Measurements from ENCODE around the gene FOXJ1.

Gene FOXJ1

DNA sequence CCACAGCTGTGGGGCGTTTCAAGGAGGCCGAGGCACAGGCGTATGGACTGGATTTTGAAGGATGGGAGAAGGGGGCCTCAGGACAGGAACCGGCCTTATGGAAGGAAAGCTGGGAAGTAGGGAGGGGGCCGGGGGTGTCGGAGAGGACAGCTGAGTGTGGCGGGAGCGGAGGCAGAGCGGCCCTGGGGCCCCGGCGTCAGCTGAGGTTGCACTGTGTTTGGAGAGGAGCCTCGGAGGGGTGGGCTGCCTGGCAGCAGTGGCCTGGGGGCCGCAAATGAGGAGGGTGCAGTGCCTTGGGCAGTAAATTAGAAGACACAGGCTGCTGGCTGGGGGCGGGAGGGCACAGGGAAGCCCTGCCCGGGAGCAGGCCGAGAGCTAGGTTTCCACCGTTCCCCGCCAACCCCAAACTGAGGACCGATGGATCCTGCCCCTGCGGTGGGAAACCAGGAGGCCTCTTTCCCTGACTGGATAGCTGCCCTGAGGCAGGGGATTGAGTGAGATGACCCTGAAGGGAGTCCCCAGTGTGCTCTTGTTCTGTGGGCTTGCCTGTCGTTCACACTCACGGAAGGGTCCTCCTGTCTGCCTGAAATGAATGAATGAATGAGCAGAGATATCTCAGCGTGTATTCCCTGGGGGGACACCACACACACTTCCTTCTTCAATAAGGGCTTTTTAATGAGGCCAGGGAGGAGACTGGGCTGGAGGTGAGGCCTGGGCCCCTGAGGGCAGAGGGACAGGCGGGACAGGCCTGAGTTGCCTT lies 18.4 kb downstream of the FOXJ1 start:
- no peak for DNase-seq

DNA sequence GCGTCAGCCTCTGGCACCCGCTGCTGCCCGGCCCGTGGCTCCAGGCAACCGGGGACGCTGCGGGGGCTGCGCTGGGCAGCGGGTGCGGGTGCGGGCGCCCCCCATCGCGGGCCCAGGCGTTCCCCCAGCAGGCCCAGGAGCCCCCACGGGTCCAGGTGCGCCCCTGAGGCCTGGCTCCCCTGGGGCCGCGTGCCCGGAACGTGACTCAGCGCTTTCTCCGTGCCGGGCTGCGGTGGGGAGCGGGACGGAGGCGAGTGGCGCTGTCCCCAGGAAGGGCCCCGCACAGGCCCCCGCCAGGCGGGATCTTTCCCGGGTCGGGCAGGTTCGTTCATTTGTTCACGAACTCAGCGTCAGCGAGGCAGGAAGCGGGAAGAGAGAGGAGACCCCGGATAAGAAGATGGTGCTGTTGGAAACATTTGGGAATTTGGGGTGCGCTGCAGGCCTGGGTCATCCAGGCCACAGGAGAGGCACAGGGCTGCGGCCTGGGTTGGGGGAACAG lies 19.1 kb downstream of the FOXJ1 start:
- DNase-seq, result no peak

GRCh38 chr17:76120658-76121008 lies 20.4 kb downstream of the FOXJ1 start:
- DNase-seq, result no peak

GRCh38 chr17:76119409-76120371 lies 21.4 kb downstream of the FOXJ1 start:
- DNase-seq, result no peak

DNA sequence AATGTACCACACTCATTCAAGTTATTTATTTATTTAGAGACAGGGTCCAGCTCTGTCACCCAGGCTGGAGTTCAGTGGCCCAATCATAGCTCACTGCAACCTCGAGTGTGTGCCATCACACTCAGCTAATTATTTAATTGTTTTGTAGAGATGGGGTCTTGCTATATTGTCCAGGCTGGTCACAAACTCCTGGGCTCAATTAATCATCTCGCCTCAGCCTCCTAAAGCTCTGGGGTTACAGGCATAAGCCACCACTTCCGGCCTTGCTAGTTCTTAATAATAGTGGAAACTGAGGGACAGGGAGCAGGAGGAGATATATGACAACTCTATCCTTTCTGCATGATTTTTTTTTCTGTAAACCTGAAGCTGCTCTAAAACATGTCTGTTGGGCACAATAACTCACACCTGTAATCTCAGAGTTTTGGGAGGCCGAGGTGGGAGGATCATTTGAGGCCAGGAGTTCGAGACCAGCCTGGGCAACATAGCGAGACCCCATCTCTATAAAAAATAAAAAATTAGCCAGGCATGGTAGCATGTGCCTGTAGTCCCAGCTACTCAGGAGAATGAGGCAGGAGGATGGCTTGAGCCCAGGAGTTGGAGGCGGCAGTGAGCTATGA lies 25.8 kb downstream of the FOXJ1 start:
- DNase-seq, result no peak

- DNase-seq, result no peak
Measured at GRCh38 chr17:76111956-76112355, 29.1 kb downstream of the FOXJ1 start.

DNA sequence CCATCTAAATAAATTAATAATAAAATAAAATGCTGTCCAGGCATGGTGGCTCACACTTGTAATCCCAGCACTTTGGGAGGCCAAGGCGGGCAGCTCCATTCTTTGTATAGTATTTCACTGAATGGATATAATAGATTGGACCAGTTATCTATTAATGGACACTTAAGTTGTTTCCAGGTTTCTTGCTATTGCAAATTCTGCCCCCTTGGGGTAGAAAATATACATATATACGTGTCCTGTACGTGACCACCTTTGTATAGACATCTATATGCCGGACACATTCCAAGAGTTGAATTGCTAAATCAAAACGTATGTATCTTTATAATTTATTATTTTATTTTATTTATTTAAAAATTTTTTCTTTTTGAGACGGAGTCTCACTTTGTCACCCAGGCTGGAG lies 33.5 kb downstream of the FOXJ1 start:
- peak; percentile 12 for DNase-seq

- DNase-seq, result no peak
Measured at GRCh38 chr17:76106703-76107102, 34.3 kb downstream of the FOXJ1 start.

DNA sequence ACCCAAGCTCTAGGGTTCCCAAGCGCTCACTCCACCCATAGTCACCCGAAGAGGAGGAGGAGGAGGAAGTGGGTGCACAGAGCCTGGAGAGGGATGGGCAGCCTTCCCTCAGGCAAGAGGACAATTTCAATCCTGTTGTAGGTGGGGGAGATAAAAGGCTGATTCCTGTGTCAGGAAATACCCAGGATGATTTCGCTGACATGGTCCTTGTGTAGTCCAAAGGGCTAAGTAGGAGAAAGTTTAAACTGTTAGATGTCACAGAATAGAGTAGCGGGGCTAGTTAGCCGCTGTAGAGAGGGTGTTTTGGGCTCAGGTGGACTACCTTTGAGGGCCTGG lies 36.2 kb downstream of the FOXJ1 start:
- DNase-seq, result no peak

DNA sequence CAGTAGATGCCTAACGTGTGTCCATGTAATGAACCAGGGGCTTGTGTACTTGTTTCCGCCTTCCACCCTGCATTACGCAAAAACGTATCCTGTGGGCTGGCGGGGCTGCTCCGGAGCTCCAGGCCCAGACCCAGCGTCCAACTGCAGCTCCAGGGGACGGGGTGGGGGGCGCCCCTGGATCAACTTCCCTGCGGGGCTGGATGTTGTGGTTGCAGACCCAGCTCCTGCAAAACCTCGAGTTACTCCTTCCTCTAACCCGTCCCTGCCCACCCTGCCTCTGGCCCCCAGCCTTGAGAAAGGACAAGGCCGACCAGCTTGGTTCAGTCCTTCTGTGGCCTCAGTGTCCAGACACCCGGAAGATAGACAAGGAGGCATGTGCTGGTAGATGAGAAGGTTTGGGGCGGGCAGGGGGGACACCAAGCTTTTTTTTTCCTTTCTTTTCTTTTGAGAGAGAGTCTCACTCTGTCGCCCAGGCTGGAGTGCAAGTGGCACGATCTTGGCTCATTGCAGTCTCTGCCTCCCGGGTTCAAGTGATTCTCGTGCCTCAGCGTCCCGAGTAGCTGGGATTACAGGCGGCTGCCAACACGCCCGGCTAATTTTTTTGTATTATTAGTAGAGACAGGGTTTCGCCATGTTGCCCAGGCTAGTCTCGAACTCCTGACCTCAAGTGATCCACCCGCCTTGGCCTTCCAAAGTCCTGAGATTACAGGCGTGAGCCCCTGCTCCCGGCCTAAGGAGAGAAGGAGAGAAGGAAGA lies 36.7 kb downstream of the FOXJ1 start:
- DNase-seq, result no peak

- DNase-seq, result peak; percentile 96
Measured at GRCh38 chr17:76103274-76104139, 37.5 kb downstream of the FOXJ1 start, which contains the start of gene EXOC7. TSS of gene EXOC7 (minus strand) at chr17:76103787. CDS start at chr17:76103692, 95 bp downstream.

GRCh38 chr17:76102944-76103273 lies 38.1 kb downstream of the FOXJ1 start:
- no peak for DNase-seq

GRCh38 chr17:76097716-76098295 lies 43.2 kb downstream of the FOXJ1 start:
- no peak for DNase-seq

DNA sequence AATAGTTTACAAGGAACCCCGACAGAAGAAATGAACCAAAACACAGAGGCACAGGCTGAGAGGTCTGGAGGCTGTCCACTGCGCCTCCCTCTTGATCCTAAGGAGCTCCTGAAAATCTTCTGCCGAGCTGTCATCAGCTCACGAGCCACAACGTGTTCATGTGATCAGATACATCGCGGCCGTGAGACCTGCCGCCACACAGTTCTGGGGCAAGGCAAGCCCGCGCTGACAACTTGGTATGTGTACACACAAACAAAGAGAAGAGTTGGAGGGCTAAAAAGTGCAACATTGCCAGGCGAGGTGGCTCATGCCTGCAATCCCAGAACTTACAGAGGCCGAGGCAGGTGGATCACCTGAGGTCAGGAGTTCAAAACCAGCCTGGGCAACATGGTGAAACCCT lies 45.1 kb downstream of the FOXJ1 start:
- DNase-seq, result no peak

- no peak for DNase-seq
Measured at GRCh38 chr17:76094046-76094445, 47.0 kb downstream of the FOXJ1 start.

GRCh38 chr17:76092526-76093413 lies 48.3 kb downstream of the FOXJ1 start:
- DNase-seq, result no peak

GRCh38 chr17:76091526-76092286 lies 49.3 kb downstream of the FOXJ1 start:
- DNase-seq, result no peak

DNA sequence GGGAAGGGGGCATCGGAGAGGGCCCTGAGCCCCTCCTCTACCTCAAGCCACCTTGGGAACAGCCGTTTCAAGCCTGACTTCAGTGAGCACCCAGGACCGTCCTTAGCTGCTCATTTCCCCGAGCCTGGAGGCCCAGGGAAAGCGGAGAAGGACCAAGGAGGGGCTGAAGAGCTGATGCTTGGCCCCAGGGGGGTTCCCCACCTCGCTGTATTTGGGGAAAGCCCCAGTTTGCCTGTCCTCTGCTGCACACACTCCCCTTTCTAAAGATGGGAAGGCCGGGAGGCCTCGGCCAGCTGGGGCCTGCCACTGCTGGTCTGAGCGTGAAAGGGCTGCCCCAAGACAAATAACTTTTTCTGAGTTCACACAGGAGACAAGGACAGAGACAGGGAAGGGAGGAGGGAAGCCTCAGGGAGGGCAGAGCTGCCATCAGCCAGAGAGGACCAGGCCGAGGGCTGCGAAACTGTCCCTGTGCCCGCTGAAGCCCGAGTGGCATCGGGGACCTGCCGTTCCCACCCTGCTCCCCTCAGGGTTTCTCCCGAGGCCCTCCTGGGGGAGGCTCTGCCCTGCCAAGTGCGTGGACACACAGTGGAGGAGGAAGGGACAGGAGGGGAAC lies 50.4 kb downstream of the FOXJ1 start:
- no peak for DNase-seq
